MM.1S (cell line): ENCODE measurements around the gene ERCC6L2.

Experiments used
- DNase-seq: peaks from one replicate; pipeline ENCODE4 v3.0.0-alpha.2; 2015
- H2AFZ ChIP-seq: fragments of 300-600 bp; sonication (generic); 2 replicates; pipeline ENCODE4 v1.6.0; 2016; ENCODE audit warnings: antibody characterized with exemption, low read length
- H3F3A ChIP-seq: fragments of 300-600 bp; sonication (generic); 2 replicates; pipeline ENCODE4 v1.6.1; 2016; ENCODE audit warnings: mild to moderate bottlenecking, antibody characterized with exemption, low read length, moderate library complexity, mixed read lengths; ENCODE audit not compliant: insufficient read depth
- H3K27ac ChIP-seq: fragments of 300-600 bp; sonication (generic); 2 replicates; pipeline ENCODE4 v1.5.1; 2016; ENCODE audit warnings: mild to moderate bottlenecking, low read length
- H3K27me3 ChIP-seq: fragments of 300-600 bp; sonication (generic); replicated peaks from 2 replicates; pipeline ENCODE4 v1.6.0; 2016; ENCODE audit warnings: low read length; ENCODE audit not compliant: insufficient read depth
- H3K36me3 ChIP-seq: fragments of 300-600 bp; sonication (generic); replicated peaks from 2 replicates; pipeline ENCODE4 v1.6.1; 2016; ENCODE audit warnings: mild to moderate bottlenecking, low read length, mixed read lengths; ENCODE audit not compliant: insufficient read depth
- H3K4me1 ChIP-seq: fragments of 300-600 bp; sonication (generic); 2 replicates; pipeline ENCODE4 v1.6.1; 2016; ENCODE audit warnings: low read length, mixed read lengths
- H3K4me2 ChIP-seq: fragments of 300-600 bp; sonication (generic); 2 replicates; pipeline ENCODE4 v1.6.0; 2016; ENCODE audit warnings: low read depth, low read length
- H3K4me3 ChIP-seq: fragments of 300-600 bp; sonication (generic); 2 replicates; pipeline ENCODE4 v1.5.1; 2016; ENCODE audit warnings: low read length, mixed read lengths
- H3K79me2 ChIP-seq: fragments of 300-600 bp; sonication (generic); 2 replicates; pipeline ENCODE4 v1.6.1; 2016; ENCODE audit warnings: mixed run types, low read length, mixed read lengths
- H3K9ac ChIP-seq: fragments of 300-600 bp; sonication (generic); 2 replicates; pipeline ENCODE4 v1.6.1; 2016; ENCODE audit warnings: low read length, mixed read lengths
- H3K9me2 ChIP-seq: fragments of 300-600 bp; sonication (generic); replicated peaks from 2 replicates; pipeline ENCODE4 v1.6.1; 2016; ENCODE audit warnings: mild to moderate bottlenecking, low read length, mixed read lengths; ENCODE audit not compliant: insufficient read depth
- H3K9me3 ChIP-seq: fragments of 300-600 bp; sonication (generic); replicated peaks from 2 replicates; pipeline ENCODE4 v1.6.1; 2016; ENCODE audit warnings: mild to moderate bottlenecking, low read length, mixed read lengths; ENCODE audit not compliant: insufficient read depth
- H4K20me1 ChIP-seq: fragments of 300-600 bp; sonication (generic); 2 replicates; pipeline ENCODE4 v1.6.1; 2016; ENCODE audit warnings: mild to moderate bottlenecking, low read length, moderate library complexity, mixed read lengths; ENCODE audit not compliant: insufficient read depth
- CTCF ChIP-seq: fragments of 300-600 bp; sonication (generic); IDR thresholded peaks from 2 replicates; pipeline ENCODE4 v1.5.1; 2016; ENCODE audit warnings: antibody characterized with exemption, low read length, mixed read lengths
- EZH2 ChIP-seq: fragments of 300-600 bp; sonication (generic); optimal IDR thresholded peaks from 2 replicates; pipeline ENCODE3; 2017; ENCODE audit warnings: low read depth, mild to moderate bottlenecking, antibody characterized with exemption, low read length, mixed read lengths
- EZH2phosphoT487 ChIP-seq: fragments of 300-600 bp; sonication (generic); IDR thresholded peaks from 2 replicates; pipeline ENCODE4 v1.6.1; 2018; ENCODE audit warnings: antibody characterized with exemption, low read length

The ERCC6L2 gene

GRCh38 chr9:95901506-95901905, 26.0 kb downstream of the ERCC6L2 start:
- H3K36me3 ChIP-seq = no peaks in the 10 kb centered on the region
- no peak overlapping the region for H3K4me3 ChIP-seq
- H3K27me3 ChIP-seq = no peaks in the 10 kb centered on the region
- no peaks in the 10 kb centered on the region for H3K9me3 ChIP-seq
- no peak overlapping the region for H3K9ac ChIP-seq
- no peaks in the 10 kb centered on the region; the same call in 1 of the 2 replicates for H4K20me1 ChIP-seq
- no peak overlapping the region for H2AFZ ChIP-seq
- H3K4me2 ChIP-seq = no peak overlapping the region
- no peaks in the 10 kb centered on the region for H3K9me2 ChIP-seq
- TF ChIP-seq EZH2 = no peak
- TF ChIP-seq CTCF = no peak
- no peak for TF ChIP-seq EZH2phosphoT487
- no peak overlapping the region for H3K27ac ChIP-seq
- no peaks in the 10 kb centered on the region for H3F3A ChIP-seq
- H3K79me2 ChIP-seq = no peaks in the 10 kb centered on the region
- H3K4me1 ChIP-seq = peaks cover 2% of the 10 kb centered on the region; the same call in 1 of the 2 replicates
- no peak for DNase-seq

GRCh38 chr9:95903398-95903797, 27.9 kb downstream of the ERCC6L2 start:
- H3K4me3 ChIP-seq = no peak overlapping the region
- no peaks in the 10 kb centered on the region; the same call in 1 of the 2 replicates for H4K20me1 ChIP-seq
- no peaks in the 10 kb centered on the region for H3K27me3 ChIP-seq
- H3K27ac ChIP-seq = no peak overlapping the region
- TF ChIP-seq EZH2phosphoT487 (no peak), EZH2 (no peak), CTCF (no peak)
- H3K9me2 ChIP-seq = no peaks in the 10 kb centered on the region
- no peak overlapping the region for H3K9ac ChIP-seq
- H3K36me3 ChIP-seq = no peaks in the 10 kb centered on the region
- no peaks in the 10 kb centered on the region for H3K9me3 ChIP-seq
- no peak for DNase-seq
- no peaks in the 10 kb centered on the region for H3K4me1 ChIP-seq
- no peak overlapping the region for H2AFZ ChIP-seq
- no peaks in the 10 kb centered on the region for H3K79me2 ChIP-seq
- H3F3A ChIP-seq = no peaks in the 10 kb centered on the region
- H3K4me2 ChIP-seq = no peak overlapping the region

GRCh38 chr9:95907794-95908193, 32.3 kb downstream of the ERCC6L2 start:
- Histone ChIP-seq H2AFZ (no peak overlapping the region), H3K79me2 (no peaks in the 10 kb centered on the region), H3K36me3 (no peaks in the 10 kb centered on the region), H3K9me2 (no peaks in the 10 kb centered on the region), H3K9ac (no peak overlapping the region), H3K4me1 (no peaks in the 10 kb centered on the region), H3K27me3 (no peaks in the 10 kb centered on the region), H4K20me1 (no peaks in the 10 kb centered on the region; the same call in 1 of the 2 replicates), H3F3A (no peaks in the 10 kb centered on the region), H3K27ac (no peak overlapping the region), H3K4me2 (no peak overlapping the region), H3K9me3 (no peaks in the 10 kb centered on the region), H3K4me3 (no peak overlapping the region)
- no peak for DNase-seq
- TF ChIP-seq EZH2 (no peak), CTCF (peak; percentile 19)
